Liver (tissue), 9 donors: Measurements from ENCODE around the gene TIGD1. TPM values are rescaled to one million over a fixed set of nuclear protein-coding genes. Genes with fewer than 3 reads are reported as not detected.

Source experiments
- DNase-seq: peaks from one replicate; pipeline ENCODE4 v3.0.0-alpha.2; 2017; ENCODE audit warnings: low spot score
- H3K27ac ChIP-seq, 2 donors: one replicate each; pipeline ENCODE4 v1.7.0; 2013; ENCODE audit warnings: inconsistent platforms in 2 of 2, low read length in 2 of 2, control low read depth in 1 of 2, low read depth in 1 of 2, mild to moderate bottlenecking in 1 of 2
- H3K27me3 ChIP-seq, 4 donors: one replicate each; pipeline versions ENCODE4 v1.6.1 to v1.7.0; 2013; ENCODE audit warnings: low read length in 3 of 4, inconsistent platforms in 1 of 4, mild to moderate bottlenecking in 1 of 4, moderate library complexity in 1 of 4; ENCODE audit not compliant: control insufficient read depth in 4 of 4, insufficient read depth in 4 of 4
- H3K36me3 ChIP-seq, 4 donors: one replicate each; pipeline versions ENCODE4 v1.6.1 to v1.7.0; 2013; ENCODE audit warnings: low read length in 3 of 4, mild to moderate bottlenecking in 3 of 4, low read depth in 1 of 4, moderate library complexity in 1 of 4; ENCODE audit not compliant: control insufficient read depth in 4 of 4, insufficient read depth in 3 of 4
- H3K4me1 ChIP-seq, 4 donors: one replicate each; pipeline versions ENCODE4 v1.6.1 to v1.7.0; 2013; ENCODE audit warnings: low read length in 3 of 4, mild to moderate bottlenecking in 3 of 4, moderate library complexity in 1 of 4; ENCODE audit not compliant: control insufficient read depth in 4 of 4, insufficient read depth in 4 of 4
- H3K4me3 ChIP-seq, 3 donors: one replicate each; pipeline versions ENCODE4 v1.6.1 to v1.7.0; 2013; ENCODE audit warnings: low read length in 3 of 3, control low read depth in 1 of 3, low read depth in 1 of 3, mild to moderate bottlenecking in 1 of 3
- H3K9ac ChIP-seq, 2 donors: one replicate each; pipeline ENCODE4 v1.7.0; 2013; ENCODE audit warnings: low read length in 2 of 2, mild to moderate bottlenecking in 2 of 2, moderate library complexity in 2 of 2, control low read depth in 1 of 2, low read depth in 1 of 2
- H3K9me3 ChIP-seq, 4 donors: one replicate each; pipeline versions ENCODE4 v1.6.1 to v1.7.0; 2013; ENCODE audit warnings: low read length in 3 of 4; ENCODE audit not compliant: control insufficient read depth in 4 of 4
- ATF3 ChIP-seq: IDR thresholded peaks from 2 replicates; pipeline ENCODE4 v1.6.1; 2016; ENCODE audit warnings: antibody characterized with exemption
- CTCF ChIP-seq: fragments of 150-350 bp; IDR thresholded peaks from 2 replicates; pipeline ENCODE4 v1.5.1; 2017; ENCODE audit warnings: improper control_type of control experiment, low read depth, low read length; ENCODE audit not compliant: missing input control
- FOXA1 ChIP-seq: IDR thresholded peaks from 2 replicates; pipeline ENCODE4 v1.6.1; 2016; ENCODE audit warnings: antibody characterized with exemption
- GABPA ChIP-seq, 2 donors: IDR thresholded peaks in 1 of 2; conservative IDR thresholded peaks in 1 of 2; 2 replicates each; pipeline ENCODE4 v1.6.1; 2016; ENCODE audit warnings: antibody characterized with exemption in 2 of 2, mild to moderate bottlenecking in 1 of 2, moderate library complexity in 1 of 2
- HNF4A ChIP-seq, 2 donors: conservative IDR thresholded peaks; 2 replicates each; pipeline ENCODE4 v1.6.1; 2016; ENCODE audit warnings: antibody characterized with exemption in 2 of 2, mild to moderate bottlenecking in 2 of 2
- NR2F2 ChIP-seq: IDR thresholded peaks from 2 replicates; pipeline ENCODE4 v1.6.1; 2016; ENCODE audit warnings: antibody characterized with exemption
- RAD21 ChIP-seq, 2 donors: IDR thresholded peaks; 2 replicates each; pipeline ENCODE4 v1.6.1; 2016; ENCODE audit warnings: antibody characterized with exemption in 2 of 2, mild to moderate bottlenecking in 2 of 2
- TAF1 ChIP-seq: conservative IDR thresholded peaks from 2 replicates; pipeline ENCODE4 v1.6.1; 2016; ENCODE audit warnings: antibody characterized with exemption, mild to moderate bottlenecking
- YY1 ChIP-seq: IDR thresholded peaks from 2 replicates; pipeline ENCODE4 v1.6.1; 2016; ENCODE audit warnings: antibody characterized with exemption, mild to moderate bottlenecking
- WGBS: extraction: QIAGEN DNeasy Blood & Tissue Kit; methylation state at CpG from one replicate; pipeline ENCODE4 v1.1.7; 2013; 5-methylcytosine and 5-hydroxymethylcytosine counted together
- polyA plus RNA-seq, 2 donors: library from polyadenylated mRNA; stranded (reverse) in 1 of 2; unstranded in 1 of 2; fragments of 200-250 nt in 1 of 2; fragments of >200 nt in 1 of 2; fragmentation: Nextera tagmentation in 1 of 2; extraction: Ambion mirVana in 1 of 2; gene quantifications; one replicate each; pipeline versions ENCODE4 v1.2.1 to v1.2.3, GENCODE V29; 2013 to 2015
- total RNA-seq, 2 donors: library from RNA; depleted of rRNA; stranded (reverse); fragments of >200 nt; gene quantifications; one replicate each; pipeline ENCODE4 v1.2.3, GENCODE V29; 2014
- TF ChIP-seq, protein P1 (sequence below): IDR thresholded peaks from 2 replicates; pipeline ENCODE4 v1.6.1; 2016; ENCODE audit warnings: antibody characterized with exemption, mild to moderate bottlenecking
- TF ChIP-seq, protein P2 (sequence below): IDR thresholded peaks from 2 replicates; pipeline ENCODE4 v1.6.1; 2016; ENCODE audit warnings: antibody characterized with exemption
- donor health status: healthy.
- donor health status: healthy.
- donor health status: healthy.
- donor health status: healthy.
- donor health status: healthy.

Gene TIGD1
- total and polyA plus RNA-seq, 4 donors = 0.50 to 3.0 (median 1.7) TPM

- H3K4me1 ChIP-seq = no peaks in the 10 kb centered on the region
- H3K27ac ChIP-seq = no peak overlapping the region
- 91% methylated on average over 8 of the region's 8 CpGs for WGBS
Observed at GRCh38 chr2:232562515-232563151, 12.3 kb upstream of the TIGD1 start.

DNA sequence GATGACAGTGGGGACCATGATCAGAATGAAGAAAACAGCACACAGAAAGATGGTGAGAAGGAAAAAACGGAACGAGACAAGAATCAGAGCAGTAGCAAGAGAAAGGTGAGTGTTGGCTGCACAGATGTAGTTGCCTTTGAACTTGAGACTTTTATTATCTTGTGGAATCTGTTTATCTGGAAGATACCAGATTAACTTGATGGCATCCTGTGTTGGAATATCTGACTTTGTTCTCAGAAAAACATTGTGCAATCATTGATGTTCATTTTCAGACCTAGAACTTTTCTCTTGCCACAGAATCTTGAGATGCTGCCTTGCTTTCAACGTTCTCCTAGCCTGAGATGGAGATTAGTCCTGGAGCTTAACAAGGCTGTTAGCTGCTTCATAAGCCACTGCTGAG, 6.1 kb upstream of the TIGD1 start:
- H3K9ac ChIP-seq = no peak overlapping the region
- DNase-seq = no peak
- peaks cover under 1 to 15% (median 9%) of the 10 kb centered on the region in 4 donors for H3K4me1 ChIP-seq
- no peaks in the 10 kb centered on the region for H3K9me3 ChIP-seq
- H3K27ac ChIP-seq = no peak overlapping the region
- H3K36me3 ChIP-seq = peaks cover 7 to 35% (median 28%) of the 10 kb centered on the region in 4 donors
- TF ChIP-seq NR2F2 (no peak), HNF4A (conservative IDR thresholded peaks at IDR 0.05) (peak in 1 of 2 donors; percentile 22)
- TF ChIP-seq, protein P1, sequence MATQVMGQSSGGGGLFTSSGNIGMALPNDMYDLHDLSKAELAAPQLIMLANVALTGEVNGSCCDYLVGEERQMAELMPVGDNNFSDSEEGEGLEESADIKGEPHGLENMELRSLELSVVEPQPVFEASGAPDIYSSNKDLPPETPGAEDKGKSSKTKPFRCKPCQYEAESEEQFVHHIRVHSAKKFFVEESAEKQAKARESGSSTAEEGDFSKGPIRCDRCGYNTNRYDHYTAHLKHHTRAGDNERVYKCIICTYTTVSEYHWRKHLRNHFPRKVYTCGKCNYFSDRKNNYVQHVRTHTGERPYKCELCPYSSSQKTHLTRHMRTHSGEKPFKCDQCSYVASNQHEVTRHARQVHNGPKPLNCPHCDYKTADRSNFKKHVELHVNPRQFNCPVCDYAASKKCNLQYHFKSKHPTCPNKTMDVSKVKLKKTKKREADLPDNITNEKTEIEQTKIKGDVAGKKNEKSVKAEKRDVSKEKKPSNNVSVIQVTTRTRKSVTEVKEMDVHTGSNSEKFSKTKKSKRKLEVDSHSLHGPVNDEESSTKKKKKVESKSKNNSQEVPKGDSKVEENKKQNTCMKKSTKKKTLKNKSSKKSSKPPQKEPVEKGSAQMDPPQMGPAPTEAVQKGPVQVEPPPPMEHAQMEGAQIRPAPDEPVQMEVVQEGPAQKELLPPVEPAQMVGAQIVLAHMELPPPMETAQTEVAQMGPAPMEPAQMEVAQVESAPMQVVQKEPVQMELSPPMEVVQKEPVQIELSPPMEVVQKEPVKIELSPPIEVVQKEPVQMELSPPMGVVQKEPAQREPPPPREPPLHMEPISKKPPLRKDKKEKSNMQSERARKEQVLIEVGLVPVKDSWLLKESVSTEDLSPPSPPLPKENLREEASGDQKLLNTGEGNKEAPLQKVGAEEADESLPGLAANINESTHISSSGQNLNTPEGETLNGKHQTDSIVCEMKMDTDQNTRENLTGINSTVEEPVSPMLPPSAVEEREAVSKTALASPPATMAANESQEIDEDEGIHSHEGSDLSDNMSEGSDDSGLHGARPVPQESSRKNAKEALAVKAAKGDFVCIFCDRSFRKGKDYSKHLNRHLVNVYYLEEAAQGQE = no peak
- TF ChIP-seq, protein P2, sequence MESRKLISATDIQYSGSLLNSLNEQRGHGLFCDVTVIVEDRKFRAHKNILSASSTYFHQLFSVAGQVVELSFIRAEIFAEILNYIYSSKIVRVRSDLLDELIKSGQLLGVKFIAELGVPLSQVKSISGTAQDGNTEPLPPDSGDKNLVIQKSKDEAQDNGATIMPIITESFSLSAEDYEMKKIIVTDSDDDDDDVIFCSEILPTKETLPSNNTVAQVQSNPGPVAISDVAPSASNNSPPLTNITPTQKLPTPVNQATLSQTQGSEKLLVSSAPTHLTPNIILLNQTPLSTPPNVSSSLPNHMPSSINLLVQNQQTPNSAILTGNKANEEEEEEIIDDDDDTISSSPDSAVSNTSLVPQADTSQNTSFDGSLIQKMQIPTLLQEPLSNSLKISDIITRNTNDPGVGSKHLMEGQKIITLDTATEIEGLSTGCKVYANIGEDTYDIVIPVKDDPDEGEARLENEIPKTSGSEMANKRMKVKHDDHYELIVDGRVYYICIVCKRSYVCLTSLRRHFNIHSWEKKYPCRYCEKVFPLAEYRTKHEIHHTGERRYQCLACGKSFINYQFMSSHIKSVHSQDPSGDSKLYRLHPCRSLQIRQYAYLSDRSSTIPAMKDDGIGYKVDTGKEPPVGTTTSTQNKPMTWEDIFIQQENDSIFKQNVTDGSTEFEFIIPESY = no peak
- whole genome bisulfite sequencing = 78% methylated on average over 3 of the region's 3 CpGs
- H3K27me3 ChIP-seq = no peaks in the 10 kb centered on the region
- H3K4me3 ChIP-seq = no peak overlapping the region

More at GRCh38 chr2:232562515-232563151, 12.3 kb upstream of the TIGD1 start:
- H3K9me3 ChIP-seq = no peaks in the 10 kb centered on the region
- H3K4me3 ChIP-seq = no peak overlapping the region
- H3K27me3 ChIP-seq = no peaks in the 10 kb centered on the region
- TF ChIP-seq YY1 = no peak
- no peak for TF ChIP-seq RAD21 (IDR thresholded peaks at IDR 0.05)
- TF ChIP-seq ATF3 = no peak
- TF ChIP-seq TAF1 = no peak
- TF ChIP-seq, protein P2 = no peak
- no peak for TF ChIP-seq GABPA (IDR thresholded peaks at IDR 0.05 in 1 of 2, conservative IDR thresholded peaks at IDR 0.05 in 1 of 2)
- TF ChIP-seq FOXA1 = no peak
- TF ChIP-seq CTCF = no peak
- no peak for DNase-seq
- no peak overlapping the region for H3K9ac ChIP-seq
- H3K36me3 ChIP-seq = peaks cover 16 to 62% (median 51%) of the 10 kb centered on the region in 4 donors
